Measurements from ENCODE around the gene TCERG1L. TPM values are rescaled to one million over a fixed set of nuclear protein-coding genes. Genes with fewer than 3 reads are reported as not detected.

Gene TCERG1L
- polyA plus RNA-seq, 4 donors = 0.31 to 1.8 (median 1.5) TPM

DNA sequence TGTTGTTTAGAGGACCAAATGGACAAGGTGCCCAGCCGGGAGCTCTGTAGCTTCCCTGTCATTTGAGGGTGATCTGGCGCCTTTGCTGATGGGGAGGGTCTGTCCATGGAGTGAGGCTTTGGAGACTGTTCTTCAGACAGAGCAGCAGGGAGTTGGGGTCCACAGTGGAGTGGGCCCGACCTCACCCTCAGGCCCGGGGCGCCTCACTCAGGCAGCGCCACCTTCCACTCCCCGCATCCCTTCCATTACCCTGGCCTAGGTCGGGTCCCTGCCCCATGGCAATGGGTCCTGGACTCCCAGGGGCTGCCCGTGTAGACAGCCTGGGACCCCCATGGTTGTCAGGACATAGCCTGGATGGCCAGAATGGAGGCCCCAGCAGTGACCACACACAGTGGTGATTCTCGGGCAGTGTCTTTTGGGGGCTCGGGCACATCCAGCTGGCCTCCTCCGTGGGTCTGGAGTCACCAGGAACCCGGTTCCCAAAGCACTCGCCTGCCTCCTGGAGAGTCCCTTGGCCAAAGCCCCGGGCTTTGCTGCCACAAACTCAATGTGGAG, 38.5 kb downstream of the TCERG1L start:
- DNase-seq (ENCODE audit: low read depth in 4 of 4, low spot score in 3 of 4) = no peak

DNA sequence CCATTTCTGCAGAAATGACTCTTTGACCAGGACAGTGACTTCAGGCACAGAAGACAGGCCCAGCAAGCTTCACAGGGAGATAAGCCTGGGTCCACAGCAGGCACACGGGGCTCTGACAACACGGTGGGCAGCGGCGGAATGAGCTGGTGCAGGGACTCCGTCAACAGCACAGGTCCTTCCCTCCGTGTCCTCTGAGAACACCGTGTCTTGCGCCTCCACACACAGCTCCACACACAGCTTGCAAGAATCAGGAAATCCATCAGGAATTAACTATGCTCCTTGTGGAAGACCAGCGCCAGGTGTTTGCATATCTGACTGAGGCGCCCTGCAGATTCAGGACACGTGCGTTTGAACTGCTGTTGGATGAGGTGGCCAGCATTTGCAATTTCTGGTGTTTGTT, 39.6 kb downstream of the TCERG1L start:
- DNase-seq (ENCODE audit: low read depth in 4 of 4, low spot score in 3 of 4) = no peak

DNA sequence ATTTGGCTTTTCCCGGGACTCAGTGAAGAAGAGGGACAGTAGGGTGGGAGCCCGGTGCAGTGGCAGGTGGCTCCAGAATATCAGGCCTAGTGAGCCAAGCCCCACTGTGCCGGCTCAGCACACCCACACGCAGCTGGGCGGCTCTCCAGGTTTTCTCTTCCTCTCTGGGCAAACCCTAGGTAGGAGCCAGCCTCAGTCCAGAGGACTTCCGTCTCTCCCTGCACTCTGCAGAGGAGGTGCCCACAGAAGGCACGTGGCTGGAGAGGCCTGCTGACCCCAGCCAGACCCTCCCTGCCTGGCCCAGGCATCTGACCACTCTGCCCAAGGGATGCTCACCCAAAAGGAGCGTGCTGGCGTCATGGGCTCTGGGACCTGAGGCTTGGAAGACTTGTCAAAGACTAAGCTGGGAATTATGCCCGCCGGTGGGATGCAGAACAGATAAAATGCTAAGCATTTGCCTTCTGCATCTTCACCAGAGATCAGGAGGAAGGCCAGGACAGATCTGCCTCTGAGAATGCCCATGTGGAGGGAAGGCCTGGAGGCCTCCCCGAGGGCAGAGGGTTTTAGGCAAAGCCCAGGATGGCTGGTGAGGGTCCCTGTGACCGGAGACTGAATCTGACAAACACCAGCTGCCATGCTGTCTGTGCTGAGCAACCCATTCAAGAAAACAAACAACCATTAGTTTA, 40.2 kb downstream of the TCERG1L start:
- DNase-seq (ENCODE audit: low read depth in 4 of 4, low spot score in 3 of 4) = no peak

DNA sequence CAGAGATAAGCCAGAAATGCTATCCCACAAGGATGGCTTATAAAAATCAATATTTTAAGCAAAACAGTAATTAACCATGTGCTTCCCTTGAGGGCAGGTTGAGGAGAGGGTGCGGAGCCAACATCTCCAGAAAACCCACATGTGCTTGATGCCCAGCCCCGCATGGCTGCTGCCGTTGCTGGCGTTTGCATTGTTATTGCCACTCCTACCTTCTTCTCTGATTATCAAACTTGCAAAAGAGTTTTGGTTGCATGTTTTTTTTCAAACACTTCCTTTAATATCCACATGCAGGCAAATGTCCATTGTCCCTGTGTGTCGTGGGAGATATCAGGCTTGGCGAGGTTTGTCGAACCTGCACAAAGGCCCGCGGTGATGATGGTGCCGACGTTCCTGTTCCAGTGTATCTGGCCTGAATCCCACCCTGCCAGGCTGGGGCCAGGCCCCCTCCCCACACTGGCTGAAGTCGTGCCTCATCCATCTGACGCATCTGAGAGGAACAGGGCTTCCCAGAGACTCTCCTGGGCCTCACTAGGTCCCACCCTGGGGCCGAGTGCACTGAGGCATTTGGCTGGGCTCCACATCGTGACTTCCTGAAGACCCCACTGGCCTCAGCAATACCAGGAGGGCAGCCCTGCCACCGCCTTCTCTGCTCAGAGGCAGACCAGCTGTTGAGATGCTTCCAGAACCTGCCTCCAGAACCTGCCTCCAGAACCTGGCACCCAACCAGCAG, 40.9 kb downstream of the TCERG1L start:
- no peak for DNase-seq (ENCODE audit: low read depth in 4 of 4, low spot score in 3 of 4)

DNA sequence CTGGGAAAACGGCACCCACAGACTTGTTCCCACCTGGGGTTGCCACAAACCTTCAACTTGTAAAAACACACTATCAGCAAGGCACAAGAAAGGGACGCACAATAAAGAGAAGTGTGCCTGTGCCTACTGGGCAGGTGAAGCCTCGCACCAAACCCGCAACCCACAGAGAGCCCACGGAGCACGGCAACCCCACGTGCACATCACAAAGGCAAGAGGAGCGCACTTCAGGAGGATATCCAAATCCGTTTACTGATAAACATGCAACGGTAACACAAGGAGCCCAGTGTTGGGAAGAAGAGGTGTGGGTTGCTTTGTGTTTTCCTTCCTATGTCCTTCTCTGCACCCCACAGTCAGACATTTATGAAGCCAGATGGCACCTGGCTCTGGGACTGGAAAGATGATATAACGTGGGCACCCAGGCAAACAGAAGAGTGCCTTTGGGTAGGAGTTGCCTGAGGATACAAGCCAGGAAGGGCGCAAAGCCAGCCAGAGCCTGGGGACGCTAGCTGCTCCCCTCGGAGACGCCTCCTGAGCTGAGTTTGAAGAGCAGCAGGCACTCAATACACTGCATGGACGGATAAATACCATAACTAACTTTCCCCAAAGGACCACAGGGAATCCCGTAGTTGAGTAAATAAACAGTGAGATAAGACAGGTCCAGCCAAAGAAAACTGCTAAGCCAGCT, 41.6 kb downstream of the TCERG1L start:
- no peak for DNase-seq (ENCODE audit: low read depth in 4 of 4, low spot score in 3 of 4)

DNA sequence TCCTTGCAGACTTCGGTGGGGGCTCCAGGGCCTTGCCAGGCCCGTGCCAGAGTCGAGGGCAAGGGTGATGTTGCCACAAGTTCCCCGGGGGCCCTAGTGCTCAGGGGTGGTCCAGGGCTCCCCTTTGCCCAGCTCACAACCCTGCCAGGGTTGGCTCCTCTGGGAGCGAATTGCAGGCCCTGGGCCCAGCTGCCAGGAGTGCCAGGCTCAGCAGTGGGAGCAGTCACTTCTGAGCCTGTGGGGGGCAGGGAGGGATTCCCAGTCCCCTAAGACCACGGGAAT, 43.8 kb downstream of the TCERG1L start:
- no peak for DNase-seq (ENCODE audit: low read depth in 4 of 4, low spot score in 3 of 4)

DNA sequence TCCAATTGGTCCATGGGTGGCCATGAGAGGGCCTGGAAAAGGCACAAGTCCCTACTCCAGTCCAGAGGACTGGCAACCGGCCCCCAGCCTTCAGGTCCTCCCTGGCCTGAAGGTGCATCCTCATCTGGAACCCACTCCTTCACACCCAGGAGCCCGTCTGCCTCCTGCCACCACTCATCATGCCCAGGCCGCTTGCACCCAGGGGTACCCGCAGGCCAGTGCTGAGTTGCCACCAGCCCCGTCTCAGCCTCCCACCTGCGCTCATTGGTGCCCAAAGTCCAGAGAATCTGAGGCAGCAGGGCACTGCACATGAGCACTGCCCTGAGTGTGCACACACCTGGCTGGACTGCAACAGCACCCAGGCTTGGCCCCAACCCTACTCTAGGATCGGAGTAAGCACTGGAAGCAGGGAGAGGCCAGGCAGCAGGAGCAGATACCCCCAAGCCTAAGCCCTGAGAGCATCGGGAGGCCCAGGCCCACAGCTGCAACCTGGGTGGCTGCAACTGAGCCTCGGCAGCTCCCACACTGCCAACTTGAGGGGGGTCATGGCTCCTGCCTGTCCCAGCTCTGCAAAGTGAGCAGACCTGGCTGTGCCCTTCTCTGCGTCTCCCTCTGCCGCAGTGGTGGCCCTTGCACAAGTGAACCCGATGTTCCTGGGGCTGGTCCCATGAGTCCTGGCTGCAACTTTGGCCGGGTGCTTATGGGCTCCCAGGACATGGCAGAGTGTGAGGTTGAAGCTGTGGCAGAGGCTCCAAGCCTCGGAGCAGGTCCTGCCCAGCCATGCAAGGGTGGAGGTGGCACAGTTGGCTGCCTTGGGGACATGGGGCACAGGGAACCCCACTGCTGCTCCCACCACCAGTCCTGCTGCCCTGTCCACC, 44.3 kb downstream of the TCERG1L start:
- DNase-seq (ENCODE audit: low read depth in 4 of 4, low spot score in 3 of 4) = no peak

DNA sequence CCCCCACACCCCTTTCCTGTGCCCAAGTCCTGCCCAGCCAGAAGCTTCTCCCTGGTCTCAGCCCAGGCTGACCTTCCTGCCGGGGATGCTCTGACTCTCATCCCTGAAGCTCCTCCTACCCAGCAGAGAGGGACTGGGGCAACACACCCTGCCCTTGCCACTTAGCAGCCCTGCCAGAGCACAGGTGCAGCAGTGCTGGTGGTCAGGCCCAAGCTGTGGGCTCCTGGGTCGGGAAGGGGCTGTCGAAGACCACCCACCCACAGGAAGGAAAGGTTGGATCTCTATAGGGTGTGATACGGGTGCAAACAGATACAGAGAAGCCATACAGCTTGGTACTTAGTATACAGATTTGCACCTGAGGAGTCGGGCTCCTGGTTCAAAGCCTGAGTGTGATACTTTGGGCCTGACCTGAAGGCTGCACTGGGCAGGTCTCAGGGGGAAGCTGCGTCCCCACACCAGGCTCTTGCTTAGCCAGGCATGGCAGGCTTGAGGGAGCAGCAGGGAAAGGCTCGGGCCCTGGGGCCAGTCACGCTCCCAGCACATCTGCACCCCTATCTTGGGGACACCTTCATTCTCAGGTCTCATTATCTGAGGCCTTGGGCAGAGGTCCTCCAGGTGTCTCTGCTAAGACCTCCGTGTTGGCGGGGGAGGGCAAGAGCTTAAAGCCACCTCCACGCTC, 47.3 kb downstream of the TCERG1L start:
- no peak for DNase-seq (ENCODE audit: low read depth in 4 of 4, low spot score in 3 of 4)

DNA sequence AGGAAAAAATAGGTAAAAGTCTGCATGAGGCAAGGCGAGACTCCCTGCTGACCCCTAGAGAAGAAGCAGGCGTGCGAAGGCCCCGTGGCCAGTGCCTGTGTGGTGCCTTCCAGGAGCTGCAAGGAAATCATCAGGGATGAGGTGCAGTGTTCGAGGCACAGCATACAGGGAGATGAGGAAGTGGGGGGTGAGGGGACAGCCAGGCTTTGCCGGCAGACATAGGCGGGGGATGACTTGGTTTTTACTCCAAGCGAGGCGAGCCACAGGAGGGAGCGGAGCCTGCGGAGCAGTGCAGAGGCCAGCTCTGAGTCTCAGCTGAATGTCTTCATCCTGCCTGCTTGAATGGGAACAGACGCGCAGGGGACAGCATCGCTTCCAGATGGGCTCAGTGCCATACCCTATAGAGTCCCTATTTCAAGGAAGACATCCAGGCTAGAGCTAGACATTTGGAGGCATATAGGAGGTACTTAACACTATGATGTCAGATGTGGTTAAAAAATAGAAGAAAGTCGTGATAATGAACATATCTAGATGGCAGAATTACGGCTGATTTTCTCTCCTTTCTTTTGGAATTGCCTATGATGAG, 49.5 kb downstream of the TCERG1L start:
- DNase-seq (ENCODE audit: low read depth in 4 of 4, low spot score in 3 of 4) = no peak

DNA sequence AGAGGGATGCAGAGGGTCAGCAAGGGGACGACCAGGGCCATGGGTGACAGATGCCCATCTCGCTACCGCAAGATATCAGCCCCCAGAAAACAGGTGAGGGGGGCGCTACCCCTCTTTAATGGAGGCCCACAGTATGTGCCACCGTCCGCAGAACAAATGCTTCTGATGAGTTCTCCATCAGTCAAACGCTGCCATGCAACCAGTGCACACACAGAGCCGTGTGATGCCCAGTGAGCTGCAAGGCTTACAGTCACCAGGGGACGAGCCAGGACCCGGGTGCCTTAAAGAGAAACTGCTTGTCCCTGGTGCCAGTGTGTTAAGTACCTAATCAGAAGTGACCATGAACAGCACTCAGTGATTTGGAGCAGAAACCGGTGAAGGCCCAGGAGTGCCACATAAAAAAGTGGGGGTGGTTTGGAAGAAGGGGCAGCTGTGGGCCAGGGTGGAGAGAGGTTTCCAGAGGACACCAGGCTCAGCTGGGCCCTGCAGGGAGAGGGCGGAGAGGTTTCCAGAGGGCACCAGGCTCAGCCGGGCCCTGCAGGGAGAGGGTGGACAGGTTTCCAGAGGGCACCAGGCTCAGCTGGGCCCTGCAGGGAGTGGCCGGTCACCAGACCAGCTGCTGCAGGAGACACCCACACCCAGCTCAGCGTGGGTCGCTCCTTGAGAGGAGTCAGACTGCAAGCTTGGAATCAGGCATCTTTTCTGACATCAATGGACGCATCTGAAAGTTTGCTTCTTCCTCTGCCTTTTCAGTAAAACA, 50.9 kb downstream of the TCERG1L start:
- no peak for DNase-seq (ENCODE audit: low read depth in 4 of 4, low spot score in 3 of 4)

DNA sequence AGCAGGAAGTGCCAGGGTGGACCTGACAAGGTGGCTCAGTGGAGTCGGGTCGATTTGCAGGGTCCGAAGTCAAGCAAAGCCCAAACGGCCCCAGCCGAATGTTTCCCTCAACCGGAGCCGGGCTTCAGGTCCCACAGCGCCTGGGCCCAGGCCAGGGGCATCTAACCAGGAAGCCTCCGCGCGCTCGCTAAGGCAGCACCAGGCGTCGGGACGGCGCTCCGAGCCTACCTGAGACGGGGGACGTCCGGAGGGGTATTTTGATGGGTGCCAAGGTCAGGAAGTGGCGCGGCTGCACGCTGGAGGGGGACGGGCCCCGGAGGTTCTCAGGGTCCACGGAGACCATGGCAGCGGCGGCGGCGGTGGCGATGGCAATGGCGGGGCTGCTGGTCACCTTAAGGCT, 51.5 kb downstream of the TCERG1L start:
- DNase-seq (ENCODE audit: low read depth in 4 of 4, low spot score in 3 of 4) = no peak

DNA sequence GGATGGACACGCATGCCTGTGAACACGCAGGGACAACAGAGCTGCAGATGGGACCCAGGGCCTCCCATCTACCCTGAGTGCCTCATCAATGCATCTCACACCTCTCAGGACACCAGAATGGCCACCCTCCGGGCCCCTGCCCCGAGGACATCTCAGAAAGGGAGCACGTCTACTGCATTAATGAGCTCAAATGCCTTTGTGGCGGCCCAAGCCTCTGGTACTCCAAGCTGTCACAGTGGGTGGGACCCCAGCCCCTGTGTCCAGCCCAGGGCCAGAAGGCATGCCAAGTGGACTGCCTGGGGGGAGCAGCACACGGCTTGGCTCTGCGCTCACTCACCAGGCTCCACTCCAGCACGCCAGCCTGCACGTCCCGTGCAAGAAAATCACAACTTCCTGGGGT, 52.0 kb downstream of the TCERG1L start:
- no peak for DNase-seq (ENCODE audit: low read depth in 4 of 4, low spot score in 3 of 4)

DNA sequence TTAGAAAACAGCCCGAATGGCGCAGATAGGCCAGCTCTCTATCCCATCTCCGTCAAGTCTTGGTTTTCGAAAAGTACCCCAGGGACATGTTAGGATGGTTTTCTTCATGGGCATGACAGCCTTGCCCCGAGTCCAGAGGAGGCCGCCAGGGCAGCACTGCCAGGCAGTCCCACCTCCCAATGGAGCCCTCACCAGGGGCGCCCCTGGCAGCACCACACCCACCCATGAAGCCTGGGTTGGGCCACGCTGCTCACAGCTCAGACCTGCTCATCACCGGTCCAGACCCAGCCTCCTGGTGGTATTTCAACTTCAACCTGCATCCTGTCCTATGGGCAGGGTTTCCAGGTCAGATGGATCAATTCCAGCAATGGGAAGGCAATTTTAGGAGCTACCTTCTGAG, 53.3 kb downstream of the TCERG1L start:
- no peak for DNase-seq (ENCODE audit: low read depth in 4 of 4, low spot score in 3 of 4)

DNA sequence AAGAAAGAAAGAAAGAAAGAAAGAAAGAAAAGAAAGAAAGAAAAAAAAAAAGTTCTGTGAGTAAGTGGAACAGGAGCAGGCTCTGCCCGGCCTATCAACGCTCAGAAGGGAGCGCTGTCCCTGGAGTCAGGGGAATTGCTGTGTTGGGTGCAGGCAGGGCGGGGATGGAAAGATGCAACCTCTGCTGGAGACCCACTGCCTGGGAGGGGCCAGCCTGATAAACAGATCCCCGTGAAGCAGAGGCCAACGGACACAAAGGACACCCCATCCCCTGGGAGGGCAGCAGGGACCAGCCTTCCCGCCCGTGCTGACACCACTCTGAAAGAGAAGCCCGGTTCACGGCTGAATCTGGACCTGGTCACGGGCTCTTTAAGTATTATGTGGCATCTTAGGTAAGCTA, 54.5 kb downstream of the TCERG1L start:
- DNase-seq (ENCODE audit: low read depth in 4 of 4, low spot score in 3 of 4) = no peak

DNA sequence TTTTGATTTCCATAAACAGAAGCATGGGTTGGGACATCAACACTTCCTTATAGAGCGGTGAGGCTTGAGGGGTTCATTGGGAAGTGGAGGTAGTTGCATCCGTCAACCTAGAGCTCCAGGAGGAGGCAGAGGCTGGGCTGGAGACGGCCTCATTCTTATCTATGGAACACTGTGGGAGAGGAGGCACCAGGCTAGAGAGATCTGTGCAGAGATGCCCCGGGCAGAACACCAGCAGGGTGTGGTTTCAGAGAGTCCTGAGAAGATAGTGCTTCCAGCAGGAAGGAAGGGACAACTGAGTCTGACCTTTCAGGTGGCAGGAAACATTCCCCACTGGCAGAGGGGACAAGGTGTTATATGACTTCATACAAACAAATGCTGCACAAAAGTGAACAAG, 56.7 kb downstream of the TCERG1L start:
- no peak for DNase-seq (ENCODE audit: low read depth in 4 of 4, low spot score in 3 of 4)

DNA sequence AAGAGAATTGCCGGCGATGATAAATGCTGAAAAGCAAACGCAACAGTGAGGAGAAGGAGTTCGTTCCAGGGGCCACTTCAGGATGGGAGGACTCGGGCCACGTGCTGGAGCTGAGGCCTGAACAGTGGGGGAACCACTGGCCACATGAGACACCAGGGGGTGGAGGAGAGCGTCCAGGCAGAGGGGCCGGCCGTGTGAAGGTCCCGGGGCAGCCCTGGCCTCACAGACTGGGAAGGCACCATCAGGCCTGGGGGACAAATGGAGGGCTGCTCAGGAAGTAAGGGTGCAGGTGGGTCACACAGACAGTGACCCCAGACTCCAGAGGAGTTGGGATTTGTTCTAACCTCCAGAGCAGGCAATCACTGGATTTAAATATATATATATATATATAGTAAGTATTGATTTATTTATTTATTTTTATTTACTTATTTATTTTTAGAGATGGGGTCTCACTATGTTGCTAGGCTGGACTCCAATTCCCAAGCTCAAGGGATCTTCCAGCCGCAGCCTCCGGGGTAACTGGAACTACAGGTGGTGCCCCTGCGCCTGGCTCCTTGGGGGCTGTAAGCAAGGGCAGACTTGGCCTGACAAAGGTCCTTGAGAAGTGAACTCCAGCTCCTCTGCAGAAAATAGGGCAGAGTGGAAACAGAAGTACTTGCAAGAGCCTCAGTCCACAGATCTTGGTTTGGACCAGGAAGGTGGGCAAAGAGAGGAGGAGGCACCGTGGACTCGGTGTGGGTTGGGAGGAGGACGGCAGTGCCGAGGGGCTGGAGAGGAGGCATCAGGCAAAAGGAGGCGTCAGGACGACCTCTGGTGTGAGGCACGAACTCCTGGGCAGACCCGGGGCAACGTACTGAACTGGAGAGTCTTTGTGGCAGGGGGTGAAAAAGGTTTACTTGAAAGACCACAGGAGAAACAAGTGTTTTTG, 57.3 kb downstream of the TCERG1L start:
- DNase-seq (ENCODE audit: low read depth in 4 of 4, low spot score in 3 of 4) = no peak

DNA sequence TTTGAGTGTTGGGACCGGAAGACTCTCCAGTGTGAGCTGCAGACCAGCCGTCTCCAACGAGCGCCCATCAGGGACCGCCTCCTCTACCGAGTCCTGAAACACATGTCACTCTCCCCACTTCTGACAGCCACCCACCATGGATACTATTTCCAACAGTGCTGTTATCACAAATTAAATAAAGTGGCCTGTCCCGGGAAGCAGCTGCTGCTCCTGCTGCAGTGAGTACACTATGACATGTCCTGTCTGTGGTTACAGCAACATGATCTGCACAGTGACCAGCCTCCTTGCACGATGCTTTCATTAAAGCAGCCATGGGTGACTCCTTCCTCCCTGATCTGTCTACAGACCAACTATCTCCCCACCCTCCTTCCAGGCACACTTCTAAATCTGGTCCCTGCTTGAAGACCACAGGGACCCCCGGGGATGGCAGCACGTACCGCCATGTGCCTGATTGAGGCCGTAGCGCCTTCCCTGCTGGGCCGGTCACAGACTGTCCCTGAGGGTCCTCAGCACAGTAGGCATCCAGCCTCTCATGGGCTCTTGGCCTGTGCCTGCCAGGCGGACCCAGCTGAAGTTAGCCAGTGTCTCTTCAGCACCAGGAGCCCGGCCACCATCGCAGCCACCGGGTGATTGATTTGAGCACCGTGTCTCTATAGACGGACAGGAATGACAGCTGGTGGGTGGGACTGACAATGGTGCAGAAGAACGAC, 58.8 kb downstream of the TCERG1L start:
- no peak for DNase-seq (ENCODE audit: low read depth in 4 of 4, low spot score in 3 of 4)

DNA sequence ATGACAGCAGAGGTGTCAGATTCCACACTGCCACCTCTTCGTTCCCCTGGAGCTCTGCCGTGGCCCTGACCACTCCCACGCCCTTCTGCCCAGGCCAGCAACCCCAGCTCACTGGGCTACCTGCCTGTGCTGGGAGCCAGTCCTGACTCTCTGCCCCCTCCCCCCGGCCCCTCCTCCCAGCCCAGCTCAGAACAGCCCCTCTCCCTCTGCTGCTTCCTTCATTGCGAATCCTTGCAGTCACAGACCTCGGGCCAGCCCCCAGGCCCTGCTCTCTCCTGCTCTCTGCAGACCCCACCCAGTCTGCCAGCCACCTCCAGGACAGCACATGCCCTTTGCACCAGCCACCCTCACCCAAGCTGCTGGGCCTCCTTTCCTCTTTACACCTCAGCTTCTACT, 60.4 kb downstream of the TCERG1L start:
- DNase-seq (ENCODE audit: low read depth in 4 of 4, low spot score in 3 of 4) = no peak
